Stimulated activated CD8-positive, alpha-beta memory T cell treated with anti-CD3 and anti-CD28 coated beads, Interleukin-7, amount 100 ng/mL, for 48 hours (primary cell): ENCODE data around the gene RTP5.
"Not testable (repeated sequence)": the region's sequence is repeated elsewhere in the genome, so short reads cannot be mapped to it uniquely, and the experiment has no call there.

ENCODE experiments used
- DNase-seq, 2 donors: peaks; one replicate each; pipeline ENCODE4 v3.0.0-alpha.2; 2020; ENCODE audit warnings: low read depth in 1 of 2; ENCODE audit errors: extremely low read depth in 1 of 2

Gene RTP5

DNA sequence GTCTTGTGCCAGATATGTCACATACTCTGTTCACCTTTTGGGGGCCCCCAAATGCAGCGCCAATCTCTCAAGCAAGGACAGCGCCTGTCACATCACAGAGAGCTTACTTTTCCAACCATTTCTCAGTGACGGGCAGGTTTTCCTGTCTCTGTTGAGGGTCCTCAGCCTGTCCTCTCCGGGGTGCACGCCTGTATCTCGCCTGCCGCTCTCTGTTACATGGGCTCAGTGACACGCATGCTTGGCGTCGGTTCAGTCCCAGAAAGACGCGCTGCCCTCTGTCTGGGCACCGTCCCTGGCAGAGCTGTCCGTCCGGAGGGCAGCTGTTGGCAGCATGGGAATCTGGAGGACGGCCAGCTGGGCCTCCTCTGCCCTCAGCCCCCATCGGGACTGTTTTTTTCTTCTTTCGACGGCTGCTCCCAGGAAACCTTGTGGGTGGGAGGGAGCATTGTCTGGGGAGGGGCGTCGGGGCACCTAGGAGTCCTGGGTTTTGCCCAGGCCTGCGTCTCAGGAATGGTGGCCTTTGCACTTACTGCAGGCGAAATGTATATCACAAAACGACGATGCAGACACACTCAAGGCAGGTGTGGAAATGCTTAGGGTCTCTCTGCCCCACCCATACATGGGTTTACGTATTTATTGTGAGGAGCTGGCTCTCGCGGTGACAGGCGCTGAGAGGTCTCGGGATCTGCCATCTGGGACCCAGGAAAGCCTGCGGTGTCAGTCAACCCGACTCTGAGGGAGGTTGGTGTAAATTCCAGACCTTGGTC lies 30.9 kb downstream of the RTP5 start:
- DNase-seq, result no peak

DNA sequence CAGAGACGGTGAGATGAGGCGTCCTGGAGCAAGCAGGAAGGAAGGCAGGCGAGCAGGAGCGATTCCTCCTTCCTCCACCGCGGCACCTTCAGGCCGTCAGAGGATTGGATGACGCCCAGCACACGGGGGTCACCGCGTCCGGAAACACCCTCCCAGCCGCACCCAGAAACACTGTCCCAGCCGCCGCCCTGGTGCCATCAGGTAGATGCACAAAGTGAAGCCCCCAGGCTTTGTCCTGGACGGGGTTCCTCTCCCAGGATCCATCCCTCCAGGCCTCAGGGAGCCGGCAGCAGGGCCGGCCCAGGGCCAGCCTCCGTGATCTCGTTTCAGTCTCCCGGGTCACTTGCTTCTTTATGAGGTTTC lies 31.5 kb downstream of the RTP5 start:
- no peak for DNase-seq

GRCh38 chr2:241901500-241902351 lies 32.2 kb downstream of the RTP5 start:
- DNase-seq, result no peak

- no peak for DNase-seq
These were observed 32.9 kb downstream of the RTP5 start for GRCh38 chr2:241902357-241902991.

GRCh38 chr2:241903121-241904010 lies 33.8 kb downstream of the RTP5 start:
- no peak for DNase-seq

- DNase-seq, result no peak
These were observed 34.6 kb downstream of the RTP5 start for GRCh38 chr2:241904011-241904718.

- no peak for DNase-seq
These were observed 35.5 kb downstream of the RTP5 start for GRCh38 chr2:241904791-241905710.

- no peak for DNase-seq
These were observed 36.3 kb downstream of the RTP5 start for GRCh38 chr2:241905716-241906377.

DNA sequence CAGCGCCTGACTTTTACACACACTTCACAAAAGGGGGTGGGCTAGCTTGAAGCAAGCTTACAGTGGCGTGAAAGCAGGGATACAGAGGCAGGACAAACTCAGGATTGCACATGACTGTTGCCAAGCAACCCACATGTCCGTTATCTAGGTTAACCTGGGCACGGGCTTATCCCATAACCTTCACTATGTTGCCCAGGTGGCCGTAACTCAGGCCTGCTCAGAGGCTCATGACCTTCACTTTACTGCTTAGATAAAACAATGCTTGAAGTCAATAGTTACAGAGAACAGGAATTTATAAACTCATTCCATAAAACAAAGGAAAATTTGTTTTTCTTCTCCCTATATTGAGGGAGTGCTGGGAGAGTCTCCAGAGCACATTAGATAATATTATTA lies 36.8 kb downstream of the RTP5 start:
- not testable (repeated sequence) for DNase-seq

DNA sequence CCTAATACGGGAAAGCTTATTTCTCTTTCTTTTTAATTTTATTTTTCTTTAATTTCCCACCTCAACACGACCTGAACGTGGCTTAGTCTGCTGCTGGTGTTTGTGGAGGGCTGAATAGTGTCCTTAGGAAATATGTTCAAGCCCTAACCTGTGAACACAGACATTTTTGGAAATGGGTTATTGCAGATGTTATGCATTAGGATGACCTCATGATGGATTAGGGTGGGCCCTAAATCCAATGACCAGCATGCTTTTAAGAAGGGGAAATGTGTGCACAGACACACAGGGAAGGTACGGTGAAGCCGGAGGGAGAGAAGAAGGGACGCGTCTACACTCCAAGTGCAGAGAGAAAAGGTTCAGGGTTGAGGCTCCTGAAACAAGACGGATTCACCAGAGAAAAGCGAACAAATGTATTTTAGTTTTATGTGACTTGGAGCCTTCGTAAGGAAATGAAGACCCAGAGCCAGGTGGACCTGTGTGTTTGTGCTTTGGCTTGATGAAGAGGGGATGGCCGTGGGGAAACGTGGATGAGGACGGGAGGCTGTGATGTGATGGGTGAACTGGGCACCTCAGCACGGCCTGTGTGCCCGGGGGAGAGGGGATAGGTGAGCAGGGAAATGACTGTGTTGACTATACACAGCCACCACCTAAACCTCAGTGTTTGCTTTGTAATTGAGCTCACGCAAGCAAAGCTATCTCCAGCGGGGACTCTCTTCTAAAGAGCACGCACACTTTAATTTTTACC lies 37.5 kb downstream of the RTP5 start:
- no peak for DNase-seq

DNA sequence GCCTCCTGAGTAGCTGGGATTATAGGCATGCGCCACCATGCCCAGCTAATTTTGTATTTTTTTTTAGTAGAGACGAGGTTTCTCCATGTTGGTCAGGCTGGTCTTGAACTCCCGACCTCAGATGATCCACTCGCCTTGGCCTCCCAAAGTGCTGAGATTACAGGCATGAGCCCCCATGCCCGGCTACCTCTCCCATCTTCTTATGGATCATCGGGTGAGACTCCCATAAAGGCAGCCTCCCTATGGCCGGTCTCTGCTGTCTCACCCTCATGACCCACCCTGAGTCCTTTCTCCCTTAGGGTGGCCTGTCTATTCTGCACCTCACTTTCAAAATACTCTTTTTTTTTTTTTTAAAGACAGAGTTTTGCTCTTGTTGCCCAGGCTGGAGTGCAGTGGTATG lies 38.3 kb downstream of the RTP5 start:
- DNase-seq, result not testable (repeated sequence)

- DNase-seq, result no peak
These were observed 39.3 kb downstream of the RTP5 start for GRCh38 chr2:241908686-241909420.

- no peak for DNase-seq
These were observed 40.2 kb downstream of the RTP5 start for GRCh38 chr2:241909769-241910168.

GRCh38 chr2:241910604-241911520 lies 41.3 kb downstream of the RTP5 start:
- DNase-seq, result no peak

DNA sequence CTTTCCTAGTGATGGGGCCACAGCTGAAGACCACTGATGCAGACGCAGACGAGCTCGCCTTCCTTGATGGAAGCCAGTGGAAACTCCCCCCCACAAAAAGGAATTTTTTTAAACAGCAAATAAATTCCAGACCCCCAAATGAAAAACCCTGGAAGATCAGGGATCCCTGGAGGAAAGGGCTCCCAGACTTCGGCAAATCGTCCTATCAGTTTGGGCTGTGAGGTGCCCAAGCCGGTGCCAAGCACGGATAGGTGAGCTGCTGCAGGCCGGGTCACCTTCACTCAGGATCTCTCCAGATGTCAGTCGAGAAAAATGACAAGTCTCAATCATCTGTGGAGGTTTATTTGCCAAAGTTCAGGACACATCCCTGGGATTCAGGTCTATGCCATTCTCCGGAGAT lies 42.0 kb downstream of the RTP5 start:
- no peak for DNase-seq

DNA sequence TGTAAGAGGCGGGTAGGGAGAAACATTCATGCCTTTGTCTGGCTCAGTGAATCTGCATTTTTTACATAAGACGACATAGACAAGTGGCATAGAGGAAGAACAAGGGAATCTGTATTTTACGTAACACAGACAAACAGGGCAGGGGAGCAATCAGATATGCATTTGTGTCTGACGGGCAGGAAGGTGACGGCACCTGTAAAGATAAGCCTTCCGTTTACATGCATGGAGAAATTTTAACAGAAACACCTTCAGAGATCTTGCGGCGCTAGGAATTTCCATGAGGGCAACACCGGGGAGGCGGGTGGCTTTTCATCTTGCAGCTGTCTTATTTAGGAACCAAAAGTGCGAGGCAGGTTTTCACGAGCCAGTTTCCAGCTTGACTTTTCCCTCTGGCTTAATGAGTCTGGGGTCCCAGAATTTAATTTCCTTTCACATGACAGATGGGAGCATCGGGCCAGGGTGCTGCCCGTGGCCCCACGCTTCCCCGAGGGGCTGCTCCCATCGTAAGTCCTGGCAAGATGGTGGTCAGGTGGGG lies 42.6 kb downstream of the RTP5 start:
- no peak for DNase-seq
